Fibroblast of lung (primary cell): ENCODE measurements around the gene KRTAP15-1. TPM values are rescaled to one million over a fixed set of nuclear protein-coding genes. Genes with fewer than 3 reads are reported as not detected.

Source experiments
- DNase-seq, 2 donors: peaks; one replicate each; pipeline versions ENCODE4 v3.0.0 to v3.0.0-alpha.2; 2010; ENCODE audit warnings: low read depth in 2 of 2
- H2AFZ ChIP-seq: 2 replicates; pipeline ENCODE4 v1.5.1; 2012; ENCODE audit warnings: low read length, control low read depth, inconsistent platforms
- H3K27ac ChIP-seq: 2 replicates; pipeline ENCODE4 v1.5.1; 2011; ENCODE audit warnings: low read length, control low read depth; ENCODE audit not compliant: insufficient read depth
- H3K27me3 ChIP-seq: 2 replicates; pipeline ENCODE4 v1.5.1; 2011; ENCODE audit warnings: mild to moderate bottlenecking, low read length; ENCODE audit not compliant: control insufficient read depth, insufficient read depth
- H3K36me3 ChIP-seq: 2 replicates; pipeline ENCODE4 v1.5.1; 2011; ENCODE audit warnings: low read length; ENCODE audit not compliant: control insufficient read depth, insufficient read depth
- H3K4me1 ChIP-seq: 2 replicates; pipeline ENCODE4 v1.5.1; 2011; ENCODE audit warnings: low read length; ENCODE audit not compliant: control insufficient read depth, insufficient read depth; ENCODE audit errors: extremely low read depth
- H3K4me2 ChIP-seq: 2 replicates; pipeline ENCODE4 v1.5.1; 2011; ENCODE audit warnings: low read length, control low read depth; ENCODE audit not compliant: insufficient read depth; ENCODE audit errors: extremely low read depth
- H3K4me3 ChIP-seq, 4 experiments: fragments of 200-600 bp in 1 of 4; sonication (generic) in 1 of 4; replicated peaks in 1 of 4; 2 replicates each; pipeline ENCODE4 v1.5.1; 2011 to 2016; ENCODE audit warnings: low read length in 4 of 4, low read depth in 3 of 4, mild to moderate bottlenecking in 3 of 4, control low read depth in 2 of 4, inconsistent platforms in 1 of 4, mixed read lengths in 1 of 4; ENCODE audit not compliant: insufficient read depth in 1 of 4; ENCODE audit errors: control extremely low read depth in 1 of 4
- H3K79me2 ChIP-seq: 2 replicates; pipeline ENCODE4 v1.5.1; 2012; ENCODE audit warnings: mild to moderate bottlenecking, low read length, inconsistent platforms; ENCODE audit not compliant: control insufficient read depth, insufficient read depth
- H3K9ac ChIP-seq: 2 replicates; pipeline ENCODE4 v1.5.1; 2011; ENCODE audit warnings: mild to moderate bottlenecking, low read length, control low read depth; ENCODE audit not compliant: insufficient read depth
- H3K9me3 ChIP-seq: 2 replicates; pipeline ENCODE4 v1.5.1; 2012; ENCODE audit warnings: low read depth, low read length; ENCODE audit not compliant: control insufficient read depth, insufficient read depth
- H4K20me1 ChIP-seq: 2 replicates; pipeline ENCODE4 v1.5.1; 2011; ENCODE audit warnings: low read length; ENCODE audit not compliant: control insufficient read depth, insufficient read depth; ENCODE audit errors: extremely low read depth
- CTCF ChIP-seq, 2 donors: IDR thresholded peaks in 1 of 2; conservative IDR thresholded peaks in 1 of 2; 1 replicate in 1 of 2; 2 replicates in 1 of 2; pipeline ENCODE4 v1.5.1; 2011 to 2012; ENCODE audit warnings: low read length in 2 of 2, control low read depth in 1 of 2, inconsistent platforms in 1 of 2, low read depth in 1 of 2, mild to moderate bottlenecking in 1 of 2
- EZH2 ChIP-seq: IDR thresholded peaks from 2 replicates; pipeline ENCODE4 v1.5.1; 2012; ENCODE audit warnings: low read length, control low read depth, mild to moderate bottlenecking; ENCODE audit errors: missing control alignments
- polyA plus RNA-seq, 2 donors: library from polyadenylated mRNA; depleted of rRNA in 1 of 2; stranded (reverse) in 1 of 2; unstranded in 1 of 2; fragments of >200 nt; gene quantifications; 2 replicates each; pipeline ENCODE4 v1.2.1, GENCODE V29; 2011 to 2012; ENCODE audit warnings: missing spikeins in 1 of 2
- total RNA-seq: library from RNA; depleted of rRNA; stranded (reverse); fragments of >200 nt; gene quantifications from 2 replicates; pipeline ENCODE4 v1.2.1, GENCODE V29; 2014

KRTAP15-1 gene
- total and polyA plus RNA-seq, 2 donors (not counting 1 experiment from before 2014, with no cell fraction given), result not detected

GRCh38 chr21:30487336-30487735, 47.3 kb downstream of the KRTAP15-1 start, which contains the start of gene KRTAP19-2:
KRTAP19-2 (minus strand) TSS chr21:30487436; CDS start chr21:30487348, 88 bp downstream.
- no peaks in the 10 kb centered on the region for H3K79me2 ChIP-seq
- no peaks in the 10 kb centered on the region for H3K9me3 ChIP-seq
- no peak within 1 kb of the TSS for H3K4me2 ChIP-seq
- H3K27ac ChIP-seq, result no peak within 1 kb of the TSS
- no peaks in the 10 kb centered on the region for H3K4me1 ChIP-seq
- H3K27me3 ChIP-seq, result no peaks in the 10 kb centered on the region
- H3K4me3 ChIP-seq, result no peak within 1 kb of the TSS
- DNase-seq, result no peak
- H3K36me3 ChIP-seq, result no peaks in the 10 kb centered on the region
- H2AFZ ChIP-seq, result no peak within 1 kb of the TSS
- no peak for TF ChIP-seq EZH2
- no peak for TF ChIP-seq CTCF (conservative IDR thresholded peaks at IDR 0.05 in 1 of 2, IDR thresholded peaks at IDR 0.05 in 1 of 2; ENCODE audit: low read depth in 1 of 2, low read length in 2 of 2)
- H4K20me1 ChIP-seq, result no peaks in the 10 kb centered on the region
- H3K9ac ChIP-seq, result no peak within 1 kb of the TSS

Other genes with a start within 250 kb of the KRTAP15-1 start
- not detected in 2 replicates for gene CLDN8, start 224.2 kb upstream of the KRTAP15-1 start, total RNA-seq
- gene CLDN8, start 224.2 kb upstream of the KRTAP15-1 start, polyA plus RNA-seq, result not detected in 2 replicates
- gene KRTAP24-1, start 157.3 kb upstream of the KRTAP15-1 start, total RNA-seq, result not detected in 2 replicates
- not detected in 2 replicates for gene KRTAP24-1, start 157.3 kb upstream of the KRTAP15-1 start, polyA plus RNA-seq
- gene KRTAP25-1, start 150.8 kb upstream of the KRTAP15-1 start, total RNA-seq, result not detected in 2 replicates
- not detected in 2 replicates for gene KRTAP25-1, start 150.8 kb upstream of the KRTAP15-1 start, polyA plus RNA-seq
- gene KRTAP26-1, start 120.0 kb upstream of the KRTAP15-1 start, total RNA-seq, result not detected in 2 replicates
- gene KRTAP26-1, start 120.0 kb upstream of the KRTAP15-1 start, polyA plus RNA-seq, result not detected in 2 replicates
- not detected in 2 replicates for gene KRTAP27-1, start 102.6 kb upstream of the KRTAP15-1 start, total RNA-seq
- gene KRTAP27-1, start 102.6 kb upstream of the KRTAP15-1 start, polyA plus RNA-seq, result not detected in 2 replicates
- not detected in 2 replicates for gene KRTAP23-1, start 91.7 kb upstream of the KRTAP15-1 start, total RNA-seq
- gene KRTAP23-1, start 91.7 kb upstream of the KRTAP15-1 start, polyA plus RNA-seq, result not detected in 2 replicates
- not detected in 2 replicates for gene KRTAP13-2, start 68.0 kb upstream of the KRTAP15-1 start, total RNA-seq
- not detected in 2 replicates for gene KRTAP13-2, start 68.0 kb upstream of the KRTAP15-1 start, polyA plus RNA-seq
- not detected in 2 replicates for gene KRTAP13-1, start 44.2 kb upstream of the KRTAP15-1 start, total RNA-seq
- not detected in 2 replicates for gene KRTAP13-1, start 44.2 kb upstream of the KRTAP15-1 start, polyA plus RNA-seq
- not detected in 2 replicates for gene KRTAP13-3, start 14.3 kb upstream of the KRTAP15-1 start, total RNA-seq
- not detected in 2 replicates for gene KRTAP13-3, start 14.3 kb upstream of the KRTAP15-1 start, polyA plus RNA-seq
- gene KRTAP13-4, start 10.1 kb upstream of the KRTAP15-1 start, total RNA-seq, result not detected in 2 replicates
- not detected in 2 replicates for gene KRTAP13-4, start 10.1 kb upstream of the KRTAP15-1 start, polyA plus RNA-seq
- gene KRTAP19-1, start 40.1 kb downstream of the KRTAP15-1 start, total RNA-seq, result not detected in 2 replicates
- gene KRTAP19-1, start 40.1 kb downstream of the KRTAP15-1 start, polyA plus RNA-seq, result not detected in 2 replicates
- gene KRTAP19-2, start 47.2 kb downstream of the KRTAP15-1 start, total RNA-seq, result not detected in 2 replicates
- not detected in 2 replicates for gene KRTAP19-2, start 47.2 kb downstream of the KRTAP15-1 start, polyA plus RNA-seq
- not detected in 2 replicates for gene KRTAP19-3, start 51.7 kb downstream of the KRTAP15-1 start, total RNA-seq
- gene KRTAP19-3, start 51.7 kb downstream of the KRTAP15-1 start, polyA plus RNA-seq, result not detected in 2 replicates
- not detected in 2 replicates for gene KRTAP19-4, start 56.9 kb downstream of the KRTAP15-1 start, total RNA-seq
- gene KRTAP19-4, start 56.9 kb downstream of the KRTAP15-1 start, polyA plus RNA-seq, result not detected in 2 replicates
- gene KRTAP19-5, start 61.9 kb downstream of the KRTAP15-1 start, total RNA-seq, result not detected in 2 replicates
- not detected in 2 replicates for gene KRTAP19-5, start 61.9 kb downstream of the KRTAP15-1 start, polyA plus RNA-seq
- not detected in 2 replicates for gene KRTAP19-6, start 101.6 kb downstream of the KRTAP15-1 start, total RNA-seq
- gene KRTAP19-6, start 101.6 kb downstream of the KRTAP15-1 start, polyA plus RNA-seq, result not detected in 2 replicates
- not detected in 2 replicates for gene KRTAP19-7, start 121.0 kb downstream of the KRTAP15-1 start, total RNA-seq
- gene KRTAP19-7, start 121.0 kb downstream of the KRTAP15-1 start, polyA plus RNA-seq, result not detected in 2 replicates
- not detected in 2 replicates for gene KRTAP22-2, start 150.1 kb downstream of the KRTAP15-1 start, total RNA-seq
- not detected in 2 replicates for gene KRTAP22-2, start 150.1 kb downstream of the KRTAP15-1 start, polyA plus RNA-seq
- not detected in 2 replicates for gene KRTAP6-3, start 152.2 kb downstream of the KRTAP15-1 start, total RNA-seq
- not detected in 2 replicates for gene KRTAP6-3, start 152.2 kb downstream of the KRTAP15-1 start, polyA plus RNA-seq
- gene KRTAP6-2, start 158.6 kb downstream of the KRTAP15-1 start, total RNA-seq, result not detected in 2 replicates
- gene KRTAP6-2, start 158.6 kb downstream of the KRTAP15-1 start, polyA plus RNA-seq, result not detected in 2 replicates
- not detected in 2 replicates for gene KRTAP22-1, start 160.8 kb downstream of the KRTAP15-1 start, total RNA-seq
- not detected in 2 replicates for gene KRTAP22-1, start 160.8 kb downstream of the KRTAP15-1 start, polyA plus RNA-seq
- not detected in 2 replicates for gene KRTAP6-1, start 173.7 kb downstream of the KRTAP15-1 start, total RNA-seq
- not detected in 2 replicates for gene KRTAP6-1, start 173.7 kb downstream of the KRTAP15-1 start, polyA plus RNA-seq
- not detected in 2 replicates for gene KRTAP20-1, start 176.2 kb downstream of the KRTAP15-1 start, total RNA-seq
- not detected in 2 replicates for gene KRTAP20-1, start 176.2 kb downstream of the KRTAP15-1 start, polyA plus RNA-seq
- gene KRTAP20-4, start 180.4 kb downstream of the KRTAP15-1 start, total RNA-seq, result not detected in 2 replicates
- gene KRTAP20-4, start 180.4 kb downstream of the KRTAP15-1 start, polyA plus RNA-seq, result not detected in 2 replicates
- gene KRTAP20-2, start 194.9 kb downstream of the KRTAP15-1 start, total RNA-seq, result not detected in 2 replicates
- not detected in 2 replicates for gene KRTAP20-2, start 194.9 kb downstream of the KRTAP15-1 start, polyA plus RNA-seq
- gene KRTAP20-3, start 202.6 kb downstream of the KRTAP15-1 start, total RNA-seq, result not detected in 2 replicates
- gene KRTAP20-3, start 202.6 kb downstream of the KRTAP15-1 start, polyA plus RNA-seq, result not detected in 2 replicates